Small intestine (tissue), 7 donors: ENCODE measurements around the gene TMEM9B. TPM values are rescaled to one million over a fixed set of nuclear protein-coding genes. Genes with fewer than 3 reads are reported as not detected.

Experiments
- DNase-seq, 2 donors: peaks; one replicate each; pipeline versions ENCODE4 v3.0.0 to v3.0.0-alpha.2; 2013
- FAIRE-seq: peaks from 2 replicates; lab custom pipeline; 2012; peaks lifted over from hg19 to GRCh38; lab: Jason Lieb, UNC
- H3K27ac ChIP-seq, 3 donors: one replicate each; pipeline ENCODE4 v1.5.1; 2013; ENCODE audit warnings: low read length in 2 of 3, mild to moderate bottlenecking in 2 of 3, control low read depth in 1 of 3, inconsistent platforms in 1 of 3, low read depth in 1 of 3, moderate library complexity in 1 of 3
- H3K27me3 ChIP-seq, 3 donors: one replicate each; pipeline ENCODE4 v1.6.1; 2013; ENCODE audit warnings: low read length in 3 of 3, inconsistent platforms in 1 of 3; ENCODE audit not compliant: control insufficient read depth in 3 of 3, insufficient read depth in 3 of 3
- H3K36me3 ChIP-seq, 3 donors: one replicate each; pipeline ENCODE4 v1.6.1; 2013; ENCODE audit warnings: low read length in 3 of 3, inconsistent platforms in 1 of 3, low read depth in 1 of 3, mild to moderate bottlenecking in 1 of 3, moderate library complexity in 1 of 3; ENCODE audit not compliant: control insufficient read depth in 3 of 3, insufficient read depth in 2 of 3
- H3K4me1 ChIP-seq, 3 donors: one replicate each; pipeline ENCODE4 v1.6.1; 2013; ENCODE audit warnings: low read length in 2 of 3, inconsistent platforms in 1 of 3, low read depth in 1 of 3, mild to moderate bottlenecking in 1 of 3, moderate library complexity in 1 of 3; ENCODE audit not compliant: control insufficient read depth in 3 of 3, insufficient read depth in 2 of 3
- H3K4me3 ChIP-seq, 3 donors: one replicate each; pipeline ENCODE4 v1.5.1; 2013; ENCODE audit warnings: low read length in 3 of 3, control low read depth in 1 of 3, inconsistent platforms in 1 of 3, low read depth in 1 of 3, mild to moderate bottlenecking in 1 of 3, moderate library complexity in 1 of 3
- H3K9me3 ChIP-seq, 2 donors: one replicate each; pipeline ENCODE4 v1.6.1; 2013; ENCODE audit warnings: low read depth in 1 of 2, low read length in 1 of 2; ENCODE audit not compliant: control insufficient read depth in 2 of 2, insufficient read depth in 1 of 2
- WGBS, 3 donors: extraction: QIAGEN DNeasy Blood & Tissue Kit; methylation state at CpG; one replicate each; pipeline ENCODE4 v1.1.7; 2013; 5-methylcytosine and 5-hydroxymethylcytosine counted together
- polyA plus RNA-seq, 4 donors: library from polyadenylated mRNA; stranded (reverse) in 3 of 4; unstranded in 1 of 4; fragments of 200-250 nt in 3 of 4; fragments of 120-200 nt in 1 of 4; gene quantifications; one replicate each; pipeline versions ENCODE4 v1.2.1 to v1.2.3, GENCODE V29; 2013
- donor health status: healthy with polysubstance abuse.
- donor health status: control.
- donor health status: control.
- donor health status: Bipolar disorder and iron deficiency.
- donor health status: healthy.

Gene TMEM9B
- polyA plus RNA-seq, 4 donors, result 31.3 to 70.3 (median 45.5) TPM

- 79 to 91% (median 84%) methylated on average over 6 of the region's 6 CpGs for WGBS, 3 donors
- no peak overlapping the region for H3K27ac ChIP-seq
- no peaks in the 10 kb centered on the region for H3K9me3 ChIP-seq
- H3K36me3 ChIP-seq, result peaks cover 0 to 2% (median 0%) of the 10 kb centered on the region in 3 donors
- FAIRE-seq (no peak), DNase-seq (no peak)
- no peak overlapping the region for H3K4me3 ChIP-seq
- no peaks in the 10 kb centered on the region for H3K27me3 ChIP-seq
- H3K4me1 ChIP-seq, result no peaks in the 10 kb centered on the region
Observed at GRCh38 chr11:8933931-8934330, 30.3 kb downstream of the TMEM9B start.

GRCh38 chr11:8932564-8933180, 31.6 kb downstream of the TMEM9B start, which contains the start of gene C11orf16:
C11orf16 (minus strand) TSS chr11:8932947; CDS start chr11:8932308, 639 bp downstream.
- FAIRE-seq (no peak), DNase-seq (no peak)
- Histone ChIP-seq H3K27me3 (no peaks in the 10 kb centered on the region), H3K9me3 (no peaks in the 10 kb centered on the region), H3K27ac (no peak within 1 kb of the TSS), H3K4me3 (no peak within 1 kb of the TSS), H3K4me1 (no peaks in the 10 kb centered on the region), H3K36me3 (peaks cover 0 to 2% (median 0%) of the 10 kb centered on the region in 3 donors)
- 80 to 89% (median 82%) methylated on average over 12 of the region's 12 CpGs for WGBS, 3 donors

GRCh38 chr11:8930456-8931175, 33.6 kb downstream of the TMEM9B start:
- DNase-seq (no peak), FAIRE-seq (no peak)
- H3K27me3 ChIP-seq, result no peaks in the 10 kb centered on the region
- H3K4me1 ChIP-seq, result no peaks in the 10 kb centered on the region
- 93 to 94% (median 93%) methylated on average over 12 of the region's 12 CpGs for WGBS, 3 donors
- peaks cover 0 to 2% (median 0%) of the 10 kb centered on the region in 3 donors for H3K36me3 ChIP-seq
- H3K4me3 ChIP-seq, result no peak overlapping the region
- H3K9me3 ChIP-seq, result no peaks in the 10 kb centered on the region
- H3K27ac ChIP-seq, result no peak overlapping the region

- no peaks in the 10 kb centered on the region for H3K27me3 ChIP-seq
- no peak overlapping the region for H3K4me3 ChIP-seq
- no peak for DNase-seq
- H3K4me1 ChIP-seq, result no peaks in the 10 kb centered on the region
- FAIRE-seq, result no peak
- 79 to 90% (median 84%) methylated on average over 9 of the region's 9 CpGs for WGBS, 3 donors
- H3K9me3 ChIP-seq, result no peaks in the 10 kb centered on the region
- H3K36me3 ChIP-seq, result peaks cover 0 to 7% (median 0%) of the 10 kb centered on the region in 3 donors
- no peak overlapping the region for H3K27ac ChIP-seq
Observed at GRCh38 chr11:8928981-8929615, 35.1 kb downstream of the TMEM9B start.

GRCh38 chr11:8928205-8928604, 36.0 kb downstream of the TMEM9B start:
- Histone ChIP-seq H3K27ac (no peak overlapping the region), H3K9me3 (no peaks in the 10 kb centered on the region), H3K4me1 (no peaks in the 10 kb centered on the region), H3K4me3 (no peak overlapping the region), H3K27me3 (no peaks in the 10 kb centered on the region), H3K36me3 (peaks cover 0 to 10% (median 0%) of the 10 kb centered on the region in 3 donors)
- DNase-seq (no peak), FAIRE-seq (no peak)
- WGBS, 3 donors, result 89 to 93% (median 93%) methylated on average over 4 of the region's 4 CpGs

- 85 to 91% (median 87%) methylated on average over 5 of the region's 5 CpGs for WGBS, 3 donors
- no peaks in the 10 kb centered on the region for H3K4me1 ChIP-seq
- no peak for FAIRE-seq
- H3K27me3 ChIP-seq, result no peaks in the 10 kb centered on the region
- no peak for DNase-seq
- H3K36me3 ChIP-seq, result peaks cover 0 to 12% (median 0%) of the 10 kb centered on the region in 3 donors
- no peak overlapping the region for H3K4me3 ChIP-seq
- H3K9me3 ChIP-seq, result no peaks in the 10 kb centered on the region
- H3K27ac ChIP-seq, result no peak overlapping the region
Observed at GRCh38 chr11:8927233-8927632, 37.0 kb downstream of the TMEM9B start.

GRCh38 chr11:8926236-8926635, 38.0 kb downstream of the TMEM9B start:
- Histone ChIP-seq H3K27ac (no peak overlapping the region), H3K27me3 (no peaks in the 10 kb centered on the region), H3K4me1 (no peaks in the 10 kb centered on the region), H3K36me3 (peaks cover 0 to 17% (median 3%) of the 10 kb centered on the region in 3 donors), H3K9me3 (no peaks in the 10 kb centered on the region), H3K4me3 (no peak overlapping the region)
- 85 to 93% (median 88%) methylated on average over 5 of the region's 5 CpGs for WGBS, 3 donors
- FAIRE-seq (no peak), DNase-seq (no peak)

GRCh38 chr11:8925711-8926110, 38.5 kb downstream of the TMEM9B start:
- Histone ChIP-seq H3K27ac (no peak overlapping the region), H3K27me3 (no peaks in the 10 kb centered on the region), H3K4me3 (no peak overlapping the region), H3K36me3 (peaks cover 0 to 18% (median 3%) of the 10 kb centered on the region in 3 donors), H3K4me1 (no peaks in the 10 kb centered on the region), H3K9me3 (no peaks in the 10 kb centered on the region)
- FAIRE-seq (no peak), DNase-seq (no peak)
- WGBS, 3 donors, result 94 to 98% (median 96%) methylated on average over 5 of the region's 5 CpGs
